ENCODE results near the gene CST2. TPM values are rescaled to one million over a fixed set of nuclear protein-coding genes. Genes with fewer than 3 reads are reported as not detected.
A peak's percentile ranks its signal among the peaks of the same experiment; 100 is the strongest.
"Not testable (repeated sequence)": the region's sequence is repeated elsewhere in the genome, so short reads cannot be mapped to it uniquely, and the experiment has no call there.

Gene CST2
- total and polyA plus RNA-seq, 2 donors (not counting 1 experiment from before 2014, with no cell fraction given): not detected

DNA sequence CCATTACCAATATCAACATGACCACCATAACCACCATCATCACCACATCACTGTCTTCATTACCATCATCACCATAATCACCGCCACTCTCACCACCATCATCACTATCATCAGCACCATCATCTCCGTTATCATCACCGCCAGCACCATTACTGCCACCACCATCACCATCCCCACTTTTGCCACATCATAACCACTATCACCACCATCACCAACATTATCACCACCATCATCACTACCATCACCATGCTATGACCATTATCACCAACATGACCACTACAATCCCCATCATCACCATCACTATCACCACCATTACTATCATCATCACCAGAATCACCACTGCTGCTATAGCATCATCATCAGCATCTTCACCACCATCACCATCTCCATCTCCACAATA is 25.7 kb downstream of the CST2 start:
- no peaks in the 10 kb centered on the region for H3K9me3 ChIP-seq (ENCODE audit: control extremely low read depth in 1 of 3, control insufficient read depth in 2 of 3, insufficient read depth in 1 of 3, low read length in 2 of 3)
- H3K36me3 ChIP-seq (replicated peaks in 1 of 2; ENCODE audit: control extremely low read depth in 1 of 2, control insufficient read depth in 1 of 2, extremely low read depth in 1 of 2, insufficient read depth in 2 of 2, low read length in 1 of 2): no peaks in the 10 kb centered on the region
- Mint-ChIP-seq H3K4me3 (no peak overlapping the region), H3K4me1 (no peaks in the 10 kb centered on the region), H3K27ac (no peak overlapping the region), H3K27me3 (peaks cover 6% of the 10 kb centered on the region), H3K9me3 (ENCODE audit: insufficient read depth) (no peaks in the 10 kb centered on the region)
- TF ChIP-seq EZH2 (IDR thresholded peaks at IDR 0.05; ENCODE audit: borderline replicate concordance, insufficient read depth, low read depth, low read length, poor library complexity, severe bottlenecking): no peak
- TF ChIP-seq, protein P1, sequence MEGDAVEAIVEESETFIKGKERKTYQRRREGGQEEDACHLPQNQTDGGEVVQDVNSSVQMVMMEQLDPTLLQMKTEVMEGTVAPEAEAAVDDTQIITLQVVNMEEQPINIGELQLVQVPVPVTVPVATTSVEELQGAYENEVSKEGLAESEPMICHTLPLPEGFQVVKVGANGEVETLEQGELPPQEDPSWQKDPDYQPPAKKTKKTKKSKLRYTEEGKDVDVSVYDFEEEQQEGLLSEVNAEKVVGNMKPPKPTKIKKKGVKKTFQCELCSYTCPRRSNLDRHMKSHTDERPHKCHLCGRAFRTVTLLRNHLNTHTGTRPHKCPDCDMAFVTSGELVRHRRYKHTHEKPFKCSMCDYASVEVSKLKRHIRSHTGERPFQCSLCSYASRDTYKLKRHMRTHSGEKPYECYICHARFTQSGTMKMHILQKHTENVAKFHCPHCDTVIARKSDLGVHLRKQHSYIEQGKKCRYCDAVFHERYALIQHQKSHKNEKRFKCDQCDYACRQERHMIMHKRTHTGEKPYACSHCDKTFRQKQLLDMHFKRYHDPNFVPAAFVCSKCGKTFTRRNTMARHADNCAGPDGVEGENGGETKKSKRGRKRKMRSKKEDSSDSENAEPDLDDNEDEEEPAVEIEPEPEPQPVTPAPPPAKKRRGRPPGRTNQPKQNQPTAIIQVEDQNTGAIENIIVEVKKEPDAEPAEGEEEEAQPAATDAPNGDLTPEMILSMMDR (IDR thresholded peaks at IDR 0.05): no peak
- ATAC-seq (ENCODE audit: low read depth): no peak
- H3K4me3 ChIP-seq (ENCODE audit: control extremely low read depth in 1 of 5, extremely low read depth in 1 of 5, insufficient read depth in 1 of 5, low read depth in 2 of 5, low read length in 4 of 5): no peak overlapping the region
- no peak overlapping the region for H2AFZ ChIP-seq (ENCODE audit: insufficient read depth, low read depth, low read length, poor library complexity, severe bottlenecking)
- H3K9ac ChIP-seq (ENCODE audit: low read length): no peak overlapping the region
- no peak overlapping the region for H3K27ac ChIP-seq (ENCODE audit: low read length in 2 of 2)
- intact Hi-C loops (cut with micrococcal nuclease): loop anchor here (5.0 kb wide), 1 partner anchor 74 kb away; no protein-coding TSS in a partner anchor
- WGBS (ENCODE audit: insufficient coverage): 100% methylated on average over 3 of the region's 3 CpGs
- CTCF ChIA-PET: no interaction called here
- H3K4me2 ChIP-seq (replicated peaks; ENCODE audit: low read depth, low read length, poor library complexity, severe bottlenecking): no peak overlapping the region
- no peaks in the 10 kb centered on the region for H4K20me1 ChIP-seq (ENCODE audit: control insufficient read depth, insufficient read depth, low read length, poor library complexity, severe bottlenecking)
- H3K4me1 ChIP-seq (ENCODE audit: control insufficient read depth in 2 of 2, insufficient read depth in 2 of 2, low read length in 2 of 2): no peaks in the 10 kb centered on the region
- no peaks in the 10 kb centered on the region for H3K79me2 ChIP-seq (ENCODE audit: control insufficient read depth, insufficient read depth, low read length)
- no peak for DNase-seq
- no peaks in the 10 kb centered on the region for H3K27me3 ChIP-seq (replicated peaks in 1 of 4; ENCODE audit: control extremely low read depth in 1 of 4, control insufficient read depth in 3 of 4, insufficient read depth in 4 of 4, low read length in 3 of 4)
- POLR2A ChIA-PET: no interaction called here

DNA sequence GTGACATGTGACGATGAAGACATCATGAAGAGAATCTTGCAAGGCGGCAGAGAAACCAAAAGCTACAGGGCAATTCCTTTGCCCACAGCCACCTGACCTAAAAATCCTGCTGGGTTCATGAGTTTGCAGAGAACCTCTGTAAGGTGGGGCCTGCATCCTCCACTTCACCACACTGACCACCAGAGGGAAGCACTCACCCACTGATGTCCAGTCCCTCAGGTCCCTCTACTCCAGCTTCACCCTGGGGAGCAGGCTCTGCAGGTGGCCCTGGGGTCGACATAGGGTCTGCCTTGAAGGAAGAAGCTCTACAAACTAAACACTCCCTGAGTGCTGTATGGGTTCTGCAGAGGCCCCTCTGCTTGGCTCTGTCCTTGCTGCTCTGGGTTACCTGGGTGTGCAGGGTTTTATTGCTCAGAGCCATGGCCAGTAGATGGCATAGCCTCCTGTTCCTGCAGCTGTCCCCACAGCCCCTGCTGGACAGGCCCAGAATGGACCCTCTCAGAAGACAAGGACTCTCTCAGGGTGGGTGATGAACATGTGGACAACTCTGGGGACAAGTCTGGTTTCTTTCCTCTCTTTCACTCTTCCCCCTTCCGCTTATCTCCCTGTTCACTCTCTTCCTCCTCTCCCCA is 27.2 kb downstream of the CST2 start:
- ATAC-seq (ENCODE audit: low read depth); H2AFZ ChIP-seq (ENCODE audit: insufficient read depth, low read depth, low read length, poor library complexity, severe bottlenecking); POLR2A ChIA-PET; H4K20me1 ChIP-seq (ENCODE audit: control insufficient read depth, insufficient read depth, low read length, poor library complexity, severe bottlenecking); H3K9me3 Mint-ChIP-seq (ENCODE audit: insufficient read depth); H3K9ac ChIP-seq (ENCODE audit: low read length); intact Hi-C loops (cut with micrococcal nuclease); H3K79me2 ChIP-seq (ENCODE audit: control insufficient read depth, insufficient read depth, low read length); H3K36me3 ChIP-seq (replicated peaks in 1 of 2; ENCODE audit: control extremely low read depth in 1 of 2, control insufficient read depth in 1 of 2, extremely low read depth in 1 of 2, insufficient read depth in 2 of 2, low read length in 1 of 2); H3K27me3 Mint-ChIP-seq; H3K9me3 ChIP-seq (ENCODE audit: control extremely low read depth in 1 of 3, control insufficient read depth in 2 of 3, insufficient read depth in 1 of 3, low read length in 2 of 3); H3K27ac ChIP-seq (ENCODE audit: low read length in 2 of 2); H3K4me1 Mint-ChIP-seq; DNase-seq; H3K4me2 ChIP-seq (replicated peaks; ENCODE audit: low read depth, low read length, poor library complexity, severe bottlenecking); H3K27ac Mint-ChIP-seq; H3K27me3 ChIP-seq (replicated peaks in 1 of 4; ENCODE audit: control extremely low read depth in 1 of 4, control insufficient read depth in 3 of 4, insufficient read depth in 4 of 4, low read length in 3 of 4); H3K4me3 ChIP-seq (ENCODE audit: control extremely low read depth in 1 of 5, extremely low read depth in 1 of 5, insufficient read depth in 1 of 5, low read depth in 2 of 5, low read length in 4 of 5); H3K4me1 ChIP-seq (ENCODE audit: control insufficient read depth in 2 of 2, insufficient read depth in 2 of 2, low read length in 2 of 2); H3K4me3 Mint-ChIP-seq: not testable (repeated sequence)
- TF ChIP-seq, protein P1 (IDR thresholded peaks at IDR 0.05): peak; percentile 24
- CTCF ChIA-PET: interaction anchor here (0.6 kb wide), 1 partner anchor 73 kb away, joined by 3 read pairs; no protein-coding TSS in a partner anchor
- 79% methylated on average over 2 of the region's 4 CpGs for WGBS (ENCODE audit: insufficient coverage)
